Vagina (tissue), 2 donors: Measurements from ENCODE around the gene MRPL28.

Source experiments
- POLR2A ChIP-seq, 2 donors: fragments of 450-650 bp; IDR thresholded peaks; one replicate each; pipeline ENCODE4 v1.6.1; 2017; ENCODE audit warnings: antibody characterized with exemption in 2 of 2, mild to moderate bottlenecking in 2 of 2, moderate library complexity in 2 of 2
- POLR2AphosphoS5 ChIP-seq, 2 donors: sonication (generic); formaldehyde crosslinking; IDR thresholded peaks; one replicate each; pipeline ENCODE4 v1.9.0; 2017; ENCODE audit warnings: antibody characterized with exemption in 2 of 2, mild to moderate bottlenecking in 2 of 2, low read depth in 1 of 2; ENCODE audit not compliant: insufficient read depth in 1 of 2
- TF ChIP-seq, protein P1 (sequence below), 3 experiments: fragments of 450-650 bp in 2 of 3; fragments of 200-600 bp in 1 of 3; sonication (generic) in 1 of 3; IDR thresholded peaks; one replicate each; pipeline ENCODE4 v1.5.1; 2017 to 2019; ENCODE audit warnings: antibody characterized with exemption in 3 of 3, mild to moderate bottlenecking in 2 of 3, moderate library complexity in 2 of 3

GRCh38 chr16:347203-347602 is 23.1 kb downstream of the MRPL28 start:
- TF ChIP-seq, protein P1, sequence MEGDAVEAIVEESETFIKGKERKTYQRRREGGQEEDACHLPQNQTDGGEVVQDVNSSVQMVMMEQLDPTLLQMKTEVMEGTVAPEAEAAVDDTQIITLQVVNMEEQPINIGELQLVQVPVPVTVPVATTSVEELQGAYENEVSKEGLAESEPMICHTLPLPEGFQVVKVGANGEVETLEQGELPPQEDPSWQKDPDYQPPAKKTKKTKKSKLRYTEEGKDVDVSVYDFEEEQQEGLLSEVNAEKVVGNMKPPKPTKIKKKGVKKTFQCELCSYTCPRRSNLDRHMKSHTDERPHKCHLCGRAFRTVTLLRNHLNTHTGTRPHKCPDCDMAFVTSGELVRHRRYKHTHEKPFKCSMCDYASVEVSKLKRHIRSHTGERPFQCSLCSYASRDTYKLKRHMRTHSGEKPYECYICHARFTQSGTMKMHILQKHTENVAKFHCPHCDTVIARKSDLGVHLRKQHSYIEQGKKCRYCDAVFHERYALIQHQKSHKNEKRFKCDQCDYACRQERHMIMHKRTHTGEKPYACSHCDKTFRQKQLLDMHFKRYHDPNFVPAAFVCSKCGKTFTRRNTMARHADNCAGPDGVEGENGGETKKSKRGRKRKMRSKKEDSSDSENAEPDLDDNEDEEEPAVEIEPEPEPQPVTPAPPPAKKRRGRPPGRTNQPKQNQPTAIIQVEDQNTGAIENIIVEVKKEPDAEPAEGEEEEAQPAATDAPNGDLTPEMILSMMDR (IDR thresholded peaks at IDR 0.05) = no peak
- TF ChIP-seq POLR2AphosphoS5 (IDR thresholded peaks at IDR 0.05; ENCODE audit: insufficient read depth in 1 of 2, low read depth in 1 of 2) (no peak), POLR2A (IDR thresholded peaks at IDR 0.05) (no peak)
